ENCODE measurements around the gene PIGV. TPM values are rescaled to one million over a fixed set of nuclear protein-coding genes. Genes with fewer than 3 reads are reported as not detected.

The PIGV gene
- total and polyA plus RNA-seq, 2 of the 4 experiments (the other 2 are of a cell fraction): 7.2 to 10.6 TPM

DNA sequence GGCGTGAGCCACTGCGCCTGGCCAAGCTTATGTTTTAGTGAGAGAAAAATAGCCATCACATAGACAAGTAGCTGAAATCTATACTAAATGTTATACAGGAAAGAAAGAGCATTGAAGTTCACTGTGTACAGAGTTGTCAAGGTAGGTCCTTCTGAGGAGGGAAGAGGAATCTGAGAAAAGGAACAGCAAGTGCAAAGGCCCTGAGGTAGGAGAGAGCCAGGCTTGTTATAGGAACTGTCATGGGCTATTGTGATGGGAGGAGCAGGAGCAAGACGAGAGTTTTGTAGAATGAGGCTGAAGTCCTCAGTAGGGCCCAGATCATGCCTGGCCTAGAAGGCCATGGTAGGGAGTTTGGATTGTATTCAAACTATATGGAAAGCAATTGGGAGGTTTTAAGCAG, 43.3 kb downstream of the PIGV start:
- Histone ChIP-seq H3K27ac (ENCODE audit: insufficient read depth, low read length) (no peak overlapping the region), H3K4me3 (ENCODE audit: insufficient read depth, low read depth, low read length) (no peak overlapping the region), H3K79me1 (ENCODE audit: low read depth in 1 of 2, low read length in 2 of 2) (peaks cover 35 to 60% of the 10 kb centered on the region in 2 experiments), H3K56ac (ENCODE audit: extremely low read depth, insufficient read depth, low read length) (no peak overlapping the region), H3K9me1 (ENCODE audit: insufficient read depth, low read length) (peaks cover 13% of the 10 kb centered on the region), H2BK120ac (ENCODE audit: low read depth, low read length) (no peak overlapping the region), H4K91ac (ENCODE audit: insufficient read depth, low read depth, low read length) (no peak overlapping the region), H3K4ac (ENCODE audit: low read depth, low read length) (peak overlapping the region; percentile 30; the same call in 1 of the 2 replicates), H3K9ac (ENCODE audit: low read depth, low read length) (no peak overlapping the region), H2AK5ac (ENCODE audit: low read depth, low read length) (no peak overlapping the region), H3K18ac (ENCODE audit: low read depth, low read length) (no peak overlapping the region), H2BK15ac (ENCODE audit: low read depth, low read length) (no peak overlapping the region), H2AK9ac (replicated peaks; ENCODE audit: low read depth, low read length, poor library complexity) (no peak overlapping the region), H2BK5ac (ENCODE audit: low read depth, low read length, poor library complexity, severe bottlenecking) (no peak overlapping the region), H3K27me3 (ENCODE audit: control insufficient read depth, insufficient read depth, low read length) (no peaks in the 10 kb centered on the region), H2BK20ac (ENCODE audit: low read depth, low read length) (no peak overlapping the region), H3K36me3 (ENCODE audit: control insufficient read depth, insufficient read depth, low read length) (peaks cover 41% of the 10 kb centered on the region), H4K20me1 (ENCODE audit: insufficient read depth, low read length) (peaks cover 41% of the 10 kb centered on the region), H2AFZ (replicated peaks; ENCODE audit: low read length, poor library complexity) (no peak overlapping the region), H3K4me1 (ENCODE audit: control insufficient read depth, insufficient read depth, low read length) (peaks cover 21% of the 10 kb centered on the region), H3K9me3 (ENCODE audit: control insufficient read depth, insufficient read depth, low read length) (no peaks in the 10 kb centered on the region), H4K8ac (ENCODE audit: low read depth in 2 of 2, low read length in 2 of 2) (no peak overlapping the region), H3K23ac (ENCODE audit: low read depth, low read length) (no peak overlapping the region), H3K14ac (replicated peaks; ENCODE audit: low read depth, low read length) (no peak overlapping the region), H4K5ac (ENCODE audit: low read depth, low read length) (no peak overlapping the region), H3K4me2 (ENCODE audit: low read depth, low read length) (no peak overlapping the region)
- ATAC-seq (ENCODE audit: low read depth): no peak
- ChIA-PET CTCF (no interaction called here), POLR2A (ENCODE audit: unreplicated experiment) (interaction anchor here (0.6 to 1.0 kb wide), 2 partner anchors 32 to 200 kb away, joined by 3 to 8 read pairs; no protein-coding TSS in a partner anchor)
- BruUV-seq (replicated peaks): no TSS peak
- in situ Hi-C loops (cut with MboI; ENCODE audit: low sequenced_read_pairs) (no loop called here), dilution Hi-C loops (cut with HindIII; ENCODE audit: low sequenced_read_pairs, unreplicated experiment) (no loop called here), intact Hi-C loops (cut with micrococcal nuclease) (no loop called here)
- WGBS, 2 experiments (ENCODE audit: extremely low coverage in 2 of 2, insufficient read length in 1 of 2): 100% methylated on average over 1 of the region's 3 CpGs; no CpG with 5 or more reads in 1 of the 2 experiments
- no peak for DNase-seq
- TF ChIP-seq FOS (IDR thresholded peaks at IDR 0.05; ENCODE audit: low read depth, low read length): no peak
- TF ChIP-seq, protein P1, sequence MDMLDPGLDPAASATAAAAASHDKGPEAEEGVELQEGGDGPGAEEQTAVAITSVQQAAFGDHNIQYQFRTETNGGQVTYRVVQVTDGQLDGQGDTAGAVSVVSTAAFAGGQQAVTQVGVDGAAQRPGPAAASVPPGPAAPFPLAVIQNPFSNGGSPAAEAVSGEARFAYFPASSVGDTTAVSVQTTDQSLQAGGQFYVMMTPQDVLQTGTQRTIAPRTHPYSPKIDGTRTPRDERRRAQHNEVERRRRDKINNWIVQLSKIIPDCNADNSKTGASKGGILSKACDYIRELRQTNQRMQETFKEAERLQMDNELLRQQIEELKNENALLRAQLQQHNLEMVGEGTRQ (IDR thresholded peaks at IDR 0.05; ENCODE audit: low read depth, low read length): no peak
- TF ChIP-seq MXI1 (IDR thresholded peaks at IDR 0.05; ENCODE audit: borderline replicate concordance, low read depth, low read length): no peak
- no peak for TF ChIP-seq MAFK (IDR thresholded peaks at IDR 0.05; ENCODE audit: low read depth, low read length)
- TF ChIP-seq, protein P2, sequence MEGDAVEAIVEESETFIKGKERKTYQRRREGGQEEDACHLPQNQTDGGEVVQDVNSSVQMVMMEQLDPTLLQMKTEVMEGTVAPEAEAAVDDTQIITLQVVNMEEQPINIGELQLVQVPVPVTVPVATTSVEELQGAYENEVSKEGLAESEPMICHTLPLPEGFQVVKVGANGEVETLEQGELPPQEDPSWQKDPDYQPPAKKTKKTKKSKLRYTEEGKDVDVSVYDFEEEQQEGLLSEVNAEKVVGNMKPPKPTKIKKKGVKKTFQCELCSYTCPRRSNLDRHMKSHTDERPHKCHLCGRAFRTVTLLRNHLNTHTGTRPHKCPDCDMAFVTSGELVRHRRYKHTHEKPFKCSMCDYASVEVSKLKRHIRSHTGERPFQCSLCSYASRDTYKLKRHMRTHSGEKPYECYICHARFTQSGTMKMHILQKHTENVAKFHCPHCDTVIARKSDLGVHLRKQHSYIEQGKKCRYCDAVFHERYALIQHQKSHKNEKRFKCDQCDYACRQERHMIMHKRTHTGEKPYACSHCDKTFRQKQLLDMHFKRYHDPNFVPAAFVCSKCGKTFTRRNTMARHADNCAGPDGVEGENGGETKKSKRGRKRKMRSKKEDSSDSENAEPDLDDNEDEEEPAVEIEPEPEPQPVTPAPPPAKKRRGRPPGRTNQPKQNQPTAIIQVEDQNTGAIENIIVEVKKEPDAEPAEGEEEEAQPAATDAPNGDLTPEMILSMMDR (conservative IDR thresholded peaks at IDR 0.05; ENCODE audit: low read depth, low read length): no peak
- no peak for TF ChIP-seq RCOR1 (IDR thresholded peaks at IDR 0.05; ENCODE audit: insufficient replicate concordance, low read length)
- TF ChIP-seq NFE2L2 (IDR thresholded peaks at IDR 0.05; ENCODE audit: low read depth, low read length): no peak
- no peak for TF ChIP-seq MAZ (IDR thresholded peaks at IDR 0.05; ENCODE audit: borderline replicate concordance, low read depth, low read length)
- TF ChIP-seq RFX5 (IDR thresholded peaks at IDR 0.05; ENCODE audit: low read depth, low read length): no peak
- no peak for TF ChIP-seq BHLHE40 (IDR thresholded peaks at IDR 0.05; ENCODE audit: low read depth, low read length)
- no peak for TF ChIP-seq ELK1 (IDR thresholded peaks at IDR 0.05; ENCODE audit: borderline replicate concordance, low read depth, low read length)
- no peak for TF ChIP-seq RAD21 (IDR thresholded peaks at IDR 0.05; ENCODE audit: low read length)
- TF ChIP-seq CHD1 (IDR thresholded peaks at IDR 0.05; ENCODE audit: low read depth, low read length): no peak
- TF ChIP-seq SMC3 (IDR thresholded peaks at IDR 0.05; ENCODE audit: low read depth, low read length): no peak
- no peak for TF ChIP-seq CEBPB (IDR thresholded peaks at IDR 0.05; ENCODE audit: low read depth, low read length)
- TF ChIP-seq POLR2A (IDR thresholded peaks at IDR 0.05; ENCODE audit: low read depth, low read length): no peak
